Left kidney (tissue), 2 donors: ENCODE results near the gene FMNL3. TPM values are rescaled to one million over a fixed set of nuclear protein-coding genes. Genes with fewer than 3 reads are reported as not detected.

Source experiments
- DNase-seq: peaks from one replicate; pipeline ENCODE4 v3.0.0-alpha.2; 2013
- polyA plus RNA-seq: library from polyadenylated mRNA; unstranded; fragments of 120-200 nt; gene quantifications from one replicate; pipeline ENCODE4 v1.2.1, GENCODE V29; 2013; ENCODE audit not compliant: insufficient read length

FMNL3 gene
- polyA plus RNA-seq, 1 donor = 46.3 TPM

GRCh38 chr12:49680075-49680474, 27.1 kb downstream of the FMNL3 start:
- no peak for DNase-seq

DNA sequence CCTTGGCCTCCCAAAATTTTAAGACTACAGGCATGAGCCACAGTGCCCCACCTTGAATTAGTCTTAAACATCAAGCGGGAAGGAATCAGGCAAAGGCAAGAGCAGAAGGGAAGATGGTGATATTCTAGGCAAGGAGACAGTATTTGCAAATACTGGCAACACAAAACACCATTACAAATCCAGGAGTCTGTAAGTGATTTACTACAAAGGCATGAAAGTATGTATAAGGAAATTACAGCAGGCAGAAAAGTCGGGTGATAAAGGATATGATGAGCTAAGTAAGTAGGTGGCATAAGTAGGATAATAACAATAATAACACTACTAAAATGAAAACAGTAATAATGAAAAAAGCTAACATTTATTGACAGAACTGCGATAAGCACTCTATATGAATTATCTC, 28.5 kb downstream of the FMNL3 start:
- DNase-seq = no peak

DNA sequence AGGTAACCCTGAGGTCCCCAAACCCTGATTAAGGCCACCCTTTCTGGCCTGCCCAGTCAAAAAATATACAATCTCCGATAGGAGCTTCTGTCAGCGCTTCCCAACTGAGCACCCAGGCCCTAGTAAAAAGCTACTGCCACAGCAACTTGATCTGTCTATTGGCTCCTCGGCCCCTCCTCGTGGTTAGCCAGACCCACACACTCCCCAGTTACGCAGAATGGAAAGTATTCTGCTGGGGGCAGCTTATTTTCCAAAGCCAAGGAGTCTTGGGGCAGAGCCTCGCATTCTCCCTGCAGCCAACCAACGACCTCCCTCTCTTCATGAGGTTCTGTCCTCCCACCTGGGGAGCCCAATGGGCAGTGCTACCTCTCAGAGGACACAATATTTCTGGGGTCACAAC, 32.1 kb downstream of the FMNL3 start:
- DNase-seq = no peak

GRCh38 chr12:49674318-49674981, 32.8 kb downstream of the FMNL3 start:
- DNase-seq = no peak

GRCh38 chr12:49673446-49674317, 33.5 kb downstream of the FMNL3 start:
- peak; percentile 90 for DNase-seq

DNA sequence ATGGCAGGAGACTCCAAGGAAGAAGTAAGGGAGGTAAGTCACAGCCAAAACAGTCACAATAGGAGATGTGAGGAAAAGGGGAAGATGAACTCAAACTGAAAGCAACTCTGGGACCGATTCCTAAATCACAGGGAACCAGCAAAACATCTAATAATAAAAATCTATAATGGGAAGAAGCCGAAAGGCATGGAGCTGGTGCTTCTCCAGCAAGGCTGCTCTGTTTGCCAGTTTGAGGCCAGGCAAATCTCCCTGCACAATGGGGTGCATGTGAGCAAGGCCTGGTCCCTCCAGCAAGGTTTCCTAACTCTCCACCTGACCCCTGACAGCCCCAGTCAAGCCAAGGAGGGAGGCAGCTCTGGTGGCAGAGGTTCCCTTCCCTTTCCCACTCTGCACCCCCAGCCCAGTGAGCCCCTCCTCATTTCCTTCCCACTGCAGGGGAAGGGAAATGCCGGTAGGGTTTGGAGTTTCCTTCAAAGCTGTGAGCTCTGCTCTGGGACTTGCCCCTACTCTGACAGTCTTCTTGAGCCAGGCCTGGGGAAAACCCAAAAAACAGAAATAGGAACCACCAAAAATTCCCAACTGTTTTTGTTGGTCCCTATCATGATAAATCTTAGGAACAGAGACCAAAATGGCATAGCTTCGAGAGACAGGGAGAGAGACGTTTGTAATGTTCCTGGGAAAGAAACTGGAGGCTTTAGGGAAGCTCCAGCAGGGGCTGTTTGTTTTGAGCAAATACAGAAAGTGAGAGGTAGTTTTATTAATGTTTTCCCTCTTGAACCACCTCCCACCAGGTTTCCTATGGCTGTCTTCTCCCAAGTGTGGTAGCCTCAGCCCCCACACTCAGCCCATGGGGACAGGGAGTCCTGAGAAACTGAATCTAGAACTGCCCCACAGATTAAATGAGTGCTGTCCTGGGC, 34.6 kb downstream of the FMNL3 start:
- no peak for DNase-seq

DNA sequence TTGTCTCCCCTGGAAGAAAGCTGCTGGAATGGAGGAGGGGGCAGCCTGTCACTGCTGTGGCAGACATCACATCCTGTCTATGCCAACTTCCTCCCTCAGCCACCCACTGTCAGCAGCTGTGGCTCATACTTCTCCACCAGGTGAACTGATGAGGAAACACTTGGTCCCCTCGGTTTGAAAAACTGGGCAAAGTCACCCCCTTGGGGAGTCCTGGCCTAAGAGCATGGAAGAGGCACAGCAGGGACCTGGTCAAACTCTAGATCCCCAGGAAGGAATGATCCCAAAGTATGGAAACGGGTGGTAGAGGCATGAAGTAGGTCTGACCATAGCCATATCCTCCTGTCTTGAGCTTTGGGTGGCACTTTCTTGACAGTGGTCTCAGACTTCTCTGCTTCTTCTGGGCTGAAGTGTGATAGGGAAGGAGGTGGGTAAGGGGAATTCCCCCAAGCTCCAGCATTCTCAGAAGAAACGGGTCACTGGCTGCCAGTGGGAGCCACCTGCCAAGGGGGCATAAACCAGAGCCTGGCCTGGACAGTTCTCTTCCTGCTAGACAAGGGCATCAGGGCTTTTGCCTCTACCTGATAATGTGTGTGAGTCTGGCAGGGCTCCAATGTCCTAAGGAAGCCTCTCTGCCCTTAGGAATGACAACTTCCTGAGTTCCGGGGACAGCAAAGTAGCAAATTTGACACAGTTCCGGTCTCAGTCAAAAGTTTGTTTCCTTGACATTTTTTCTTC, 36.0 kb downstream of the FMNL3 start:
- no peak for DNase-seq

GRCh38 chr12:49669796-49670195, 37.4 kb downstream of the FMNL3 start:
- DNase-seq = no peak

DNA sequence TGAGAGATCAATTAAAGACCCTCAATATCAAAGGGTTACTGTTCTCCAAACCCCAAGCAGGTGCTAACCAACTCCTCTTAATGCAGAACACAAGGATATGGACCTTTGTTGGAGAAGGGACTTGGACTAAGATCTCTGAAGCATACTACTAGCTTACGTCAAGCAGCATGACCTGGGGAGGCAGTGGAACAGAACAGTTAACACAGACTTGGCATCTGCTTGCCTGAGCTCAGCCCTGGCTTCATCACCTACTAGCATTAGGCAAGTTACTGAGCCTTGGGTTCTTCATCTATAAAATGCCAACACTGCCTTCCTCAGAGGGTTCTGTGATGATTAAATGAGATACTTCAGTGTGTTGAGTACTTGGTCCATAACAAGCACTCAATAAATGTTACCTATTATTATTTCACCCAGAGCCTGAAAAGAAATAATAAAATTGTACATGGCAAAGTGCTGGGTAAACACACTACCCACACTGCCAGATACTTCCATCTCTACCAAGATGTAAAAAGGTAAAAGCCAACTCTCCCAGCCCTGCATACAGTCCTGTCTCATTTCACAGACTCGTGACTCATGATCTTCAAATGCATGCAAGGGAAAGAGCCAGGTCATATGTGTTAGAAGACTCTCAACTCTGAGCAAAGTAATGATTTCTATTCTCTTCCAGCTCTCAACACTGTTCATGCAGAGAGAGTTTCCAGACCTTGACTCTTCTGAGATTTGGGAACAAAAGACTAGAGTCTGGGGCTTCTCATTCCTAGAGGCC, 39.7 kb downstream of the FMNL3 start:
- DNase-seq = no peak

- no peak for DNase-seq
These were observed 41.0 kb downstream of the FMNL3 start for GRCh38 chr12:49666176-49666575.

DNA sequence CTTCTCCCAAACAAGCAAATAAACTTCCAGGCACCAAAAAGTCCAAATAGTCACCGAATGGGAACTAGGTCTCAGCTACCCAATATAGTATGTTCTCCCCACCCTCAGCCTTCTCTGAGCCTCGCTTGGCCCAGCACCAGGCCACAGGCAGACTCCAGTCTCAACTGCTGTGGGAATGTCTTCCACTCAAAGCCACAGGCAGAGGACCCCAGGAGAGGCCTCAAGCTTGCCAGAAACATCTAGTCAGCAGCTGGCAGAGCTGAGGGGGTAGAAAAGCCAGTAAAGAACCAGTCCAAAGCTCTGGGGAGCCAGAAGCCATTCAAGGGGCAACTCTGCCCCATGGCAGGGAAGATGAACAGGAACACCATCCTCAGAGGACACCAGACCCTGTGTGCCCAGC, 41.8 kb downstream of the FMNL3 start:
- no peak for DNase-seq

- no peak for DNase-seq
These were observed 42.5 kb downstream of the FMNL3 start for GRCh38 chr12:49664591-49665239.

DNA sequence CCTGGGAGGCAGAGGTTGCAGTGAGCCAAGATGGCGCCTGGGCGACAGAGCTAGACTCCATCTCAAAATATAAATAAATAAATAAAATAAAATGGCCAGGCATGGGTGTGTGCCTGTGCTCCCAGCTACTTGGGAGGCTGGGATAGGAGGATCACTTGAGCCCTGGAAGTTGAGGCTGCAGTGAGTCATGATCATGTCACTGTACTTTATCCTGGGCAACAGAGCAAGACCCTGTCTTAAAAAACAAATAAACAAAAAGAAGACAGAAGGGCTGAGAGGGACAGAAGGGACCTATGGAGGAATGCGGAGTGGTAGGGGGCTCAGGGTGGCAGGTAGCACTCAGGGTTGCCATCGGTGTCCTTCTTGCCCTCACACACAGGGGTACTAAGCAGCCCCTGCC, 43.0 kb downstream of the FMNL3 start:
- no peak for DNase-seq

GRCh38 chr12:49662998-49663843, 44.0 kb downstream of the FMNL3 start:
- DNase-seq = peak; percentile 82

GRCh38 chr12:49661746-49662145, 45.5 kb downstream of the FMNL3 start:
- no peak for DNase-seq

- no peak for DNase-seq
These were observed 46.0 kb downstream of the FMNL3 start for GRCh38 chr12:49661191-49661590.

DNA sequence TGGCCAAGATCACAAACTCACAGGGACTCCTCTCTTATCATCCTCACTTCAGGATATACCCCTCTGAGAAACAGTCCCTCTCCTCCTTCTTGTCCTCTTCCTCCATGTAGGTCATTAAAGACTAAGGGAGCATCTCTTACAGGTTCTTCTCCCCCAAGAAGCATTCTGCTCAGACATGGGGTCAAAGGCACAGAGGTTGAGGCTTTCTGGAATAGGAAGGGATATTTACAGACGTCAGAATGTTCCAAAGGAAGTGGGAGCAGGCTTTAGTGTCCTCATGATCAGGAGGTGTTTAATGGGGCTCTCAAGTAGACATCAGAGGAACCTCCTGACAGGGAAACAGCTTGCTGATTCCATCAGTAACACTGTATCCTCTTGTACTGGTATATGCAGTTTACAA, 47.5 kb downstream of the FMNL3 start:
- DNase-seq = no peak

GRCh38 chr12:49658276-49658675, 48.9 kb downstream of the FMNL3 start:
- DNase-seq = no peak

DNA sequence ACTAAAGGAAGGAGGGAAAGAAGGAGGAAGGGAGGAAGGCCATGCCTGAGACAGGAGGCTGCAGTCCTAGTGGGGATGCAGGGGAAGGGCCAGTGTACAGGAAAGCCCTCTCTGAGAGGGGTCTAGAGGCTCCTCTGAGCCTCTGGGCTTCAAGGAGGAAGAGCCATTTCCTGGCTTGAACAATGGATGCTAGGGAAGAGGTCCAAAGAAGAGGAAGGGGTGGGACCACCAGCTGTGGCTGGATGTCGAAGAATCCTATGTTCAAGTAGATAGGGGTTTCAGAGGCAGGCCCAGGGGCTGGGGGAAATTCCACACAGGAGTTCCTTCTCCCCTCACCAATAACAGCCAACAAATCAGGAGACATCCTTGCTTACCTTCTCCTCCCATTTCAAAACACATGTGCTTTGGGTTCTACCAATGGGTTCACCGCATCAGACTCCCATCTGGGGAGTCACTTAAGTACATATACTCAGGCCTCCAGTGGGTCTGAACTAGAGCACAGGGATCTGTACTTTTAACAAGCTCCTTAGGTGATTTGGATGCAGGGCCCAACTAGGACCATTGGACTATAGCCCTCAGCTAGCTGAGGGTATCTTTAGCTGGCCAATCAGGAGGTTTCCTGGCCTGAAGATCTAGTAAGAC, 51.5 kb downstream of the FMNL3 start:
- no peak for DNase-seq
